Hepatocyte (in vitro differentiated cells): ENCODE results near the gene NPHP1.

Source experiments
- CTCF ChIP-seq: fragments of 200-600 bp; sonication (generic); IDR thresholded peaks from 2 replicates; pipeline ENCODE4 v1.5.1; 2016; ENCODE audit warnings: antibody characterized with exemption, mild to moderate bottlenecking; ENCODE audit not compliant: poor library complexity
- EZH2 ChIP-seq: fragments of 200-600 bp; sonication (generic); IDR thresholded peaks from 2 replicates; pipeline ENCODE4 v1.6.1; 2016; ENCODE audit warnings: antibody characterized with exemption, mild to moderate bottlenecking, borderline replicate concordance

GRCh38 chr2:110113961-110114591 lies 90.7 kb downstream of the NPHP1 start:
- TF ChIP-seq CTCF (peak; percentile 3), EZH2 (no peak)
